Heart right ventricle (tissue), 16 donors: ENCODE measurements around the gene NSG1. TPM values are rescaled to one million over a fixed set of nuclear protein-coding genes. Genes with fewer than 3 reads are reported as not detected.

Experiments
- ATAC-seq, 8 donors: fragments of 200-7000 bp; cut with Tn5 transposase; one replicate each; pipeline ENCODE4 v1.9.1; 2020; ENCODE audit warnings: mild to moderate bottlenecking in 8 of 8, moderate library complexity in 8 of 8, moderate number of reproducible peaks in 1 of 8
- DNase-seq, 2 donors: peaks; one replicate each; pipeline ENCODE4 v3.0.0-alpha.2; 2020
- H3K27ac ChIP-seq, 10 donors: fragments of 200-600 bp; sonication (generic) in 2 of 10; one replicate each; pipeline versions ENCODE4 v1.5.0 to v1.8.0; 2020 to 2022; ENCODE audit warnings: mild to moderate bottlenecking in 3 of 10
- H3K27me3 ChIP-seq, 7 donors: fragments of 200-600 bp; one replicate each; pipeline ENCODE4 v1.8.0; 2021 to 2022; ENCODE audit warnings: mild to moderate bottlenecking in 2 of 7
- H3K36me3 ChIP-seq, 9 donors: fragments of 200-600 bp; sonication (generic) in 1 of 9; one replicate each; pipeline versions ENCODE4 v1.5.0 to v1.8.0; 2020 to 2022; ENCODE audit warnings: mild to moderate bottlenecking in 2 of 9
- H3K4me1 ChIP-seq, 9 donors: fragments of 200-600 bp; sonication (generic) in 1 of 9; one replicate each; pipeline versions ENCODE4 v1.5.0 to v1.8.0; 2020 to 2022; ENCODE audit warnings: mild to moderate bottlenecking in 4 of 9
- H3K4me3 ChIP-seq, 10 donors: fragments of 200-600 bp; sonication (generic) in 2 of 10; one replicate each; pipeline versions ENCODE4 v1.5.0 to v1.8.0; 2020 to 2022; ENCODE audit warnings: mild to moderate bottlenecking in 7 of 10, moderate library complexity in 2 of 10
- H3K9me3 ChIP-seq, 11 donors: fragments of 200-600 bp in 10 of 11; sonication (generic) in 2 of 11; one replicate each; pipeline versions ENCODE4 v1.5.0 to v1.8.0; 2013 to 2022; ENCODE audit warnings: mild to moderate bottlenecking in 2 of 11, control low read depth in 1 of 11, moderate library complexity in 1 of 11
- WGBS, 2 donors: extraction: QIAGEN DNeasy Blood & Tissue Kit; methylation state at CpG; one replicate each; pipeline ENCODE4 v1.1.7; 2013; ENCODE audit warnings: inconsistent platforms in 1 of 2; 5-methylcytosine and 5-hydroxymethylcytosine counted together
- intact Hi-C, 10 donors: fragments of 100-400 bp; cut with DNase I; formaldehyde crosslinking; loops; one replicate each; pipeline versions ENCODE4 v1.11.1 to v1.14.2; 2022
- long read RNA-seq, 3 donors: library from polyadenylated mRNA; unstranded; transcript quantifications; one replicate each; pipeline ENCODE4 v2.0.0, GENCODE V29; 2020 to 2021
- polyA plus RNA-seq, 2 donors: library from polyadenylated mRNA; stranded (reverse); fragments of 200-250 nt; gene quantifications; one replicate each; pipeline ENCODE4 v1.2.3, GENCODE V29; 2013
- total RNA-seq, 10 donors: library from RNA; stranded (reverse); fragmentation: NEBNext Ultra II Directional in 3 of 10; extraction: Animal tissue kit (Norgen Biotek cat#: 25700) in 3 of 10; gene quantifications; one replicate each; pipeline versions ENCODE4 v1.2.1 to v1.2.4, GENCODE V29; 2021 to 2023
- TF ChIP-seq, protein P1 (sequence below), 9 donors: fragments of 200-600 bp; sonication (generic) in 2 of 9; IDR thresholded peaks; one replicate each; pipeline versions ENCODE4 v1.5.0 to v1.8.0; 2021 to 2022; ENCODE audit warnings: antibody characterized with exemption in 9 of 9, mild to moderate bottlenecking in 5 of 9, moderate library complexity in 1 of 9
- donor health status: Arrhythmogenic right ventricular cardiomyopathy.
- donor health status: ischemic (EF 13 %, LVEDD 7.1; RV severe dilation, severe dysfunction).
- donor health status: healthy with polysubstance abuse.
- donor health status: DM: no; HTN: yes; CAD: no.
- donor health status: DM: no; HTN: no; CAD: no.
- donor health status: ischemic (EF 25% LVEDD 6.9; RV normal size, moderate dysfunction).
- donor health status: ischemic (EF 25% LVEDD 5.7; RV mildly dilated, moderate dysfunction).
- donor health status: healthy.
- donor health status: DM: yes; HTN: yes; CAD: no.
- donor health status: Ischemic cardiomyopathy.
- donor health status: ischemic (EF 35%, LVEDD 5.7; RV mildly dilated, moderate dysfunction).
- donor health status: nonischemic (EF 11% LVEDD 7.7; RV severe dilation, severe dysfunction).
- donor health status: DM: yes; HTN: yes; CAD: no.
- donor health status: PGD.
- donor health status: ischemic (EF 29% LVEDD 5.4; RV normal size, mild dysfunction).
- donor health status: nonischemic (EF 23%, LVEDD 6.1; RV moderate dilation, normal function).

NSG1 gene, protein sequence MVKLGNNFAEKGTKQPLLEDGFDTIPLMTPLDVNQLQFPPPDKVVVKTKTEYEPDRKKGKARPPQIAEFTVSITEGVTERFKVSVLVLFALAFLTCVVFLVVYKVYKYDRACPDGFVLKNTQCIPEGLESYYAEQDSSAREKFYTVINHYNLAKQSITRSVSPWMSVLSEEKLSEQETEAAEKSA
- 10 to 100 TPM in 1 of 10 donors, 1 to 10 TPM in 9; 1.4 to 10.5 (median 4.1) TPM for total RNA-seq
- polyA plus RNA-seq = 1 to 10 TPM; 1.5 to 1.6 TPM
- long read RNA-seq, donor 1, partial matches to known transcripts = 2 of 3 reads
- long read RNA-seq, donor 1, other reads (novel, unspliced or antisense) = 0 of 3 reads
- long read RNA-seq, donor 2, partial matches to known transcripts = 13 of 18 reads
- long read RNA-seq, donor 2, other reads (novel, unspliced or antisense) = 5 of 18 reads
- long read RNA-seq, donor 3, partial matches to known transcripts = 1 of 1 reads
- long read RNA-seq, donor 3, other reads (novel, unspliced or antisense) = 0 of 1 reads

GRCh38 chr4:4386736-4387392, at the start of gene NSG1:
TSS of gene NSG1 (plus strand) at chr4:4387102. CDS start at chr4:4387630, 528 bp downstream.
- H3K4me1 ChIP-seq = peaks cover 0 to 44% (median 28%) of the 10 kb centered on the region in 9 donors
- H3K36me3 ChIP-seq = no peaks in the 10 kb centered on the region
- 0% methylated on average over 62 to 85 of the region's 87 CpGs for WGBS, 2 donors
- peak in 7 of 8 donors; percentile 20 to 69 (median 36) for ATAC-seq
- H3K27me3 ChIP-seq = peaks cover 4 to 73% (median 59%) of the 10 kb centered on the region in 7 donors
- intact Hi-C loops = no loop called here
- DNase-seq = peak in 1 of 2 donors; percentile 36
- H3K9me3 ChIP-seq = no peaks in the 10 kb centered on the region
- H3K27ac ChIP-seq = no peak within 1 kb of the TSS
- H3K4me3 ChIP-seq = peak within 1 kb of the TSS; percentile 44 to 65 (median 56)
- TF ChIP-seq, protein P1, sequence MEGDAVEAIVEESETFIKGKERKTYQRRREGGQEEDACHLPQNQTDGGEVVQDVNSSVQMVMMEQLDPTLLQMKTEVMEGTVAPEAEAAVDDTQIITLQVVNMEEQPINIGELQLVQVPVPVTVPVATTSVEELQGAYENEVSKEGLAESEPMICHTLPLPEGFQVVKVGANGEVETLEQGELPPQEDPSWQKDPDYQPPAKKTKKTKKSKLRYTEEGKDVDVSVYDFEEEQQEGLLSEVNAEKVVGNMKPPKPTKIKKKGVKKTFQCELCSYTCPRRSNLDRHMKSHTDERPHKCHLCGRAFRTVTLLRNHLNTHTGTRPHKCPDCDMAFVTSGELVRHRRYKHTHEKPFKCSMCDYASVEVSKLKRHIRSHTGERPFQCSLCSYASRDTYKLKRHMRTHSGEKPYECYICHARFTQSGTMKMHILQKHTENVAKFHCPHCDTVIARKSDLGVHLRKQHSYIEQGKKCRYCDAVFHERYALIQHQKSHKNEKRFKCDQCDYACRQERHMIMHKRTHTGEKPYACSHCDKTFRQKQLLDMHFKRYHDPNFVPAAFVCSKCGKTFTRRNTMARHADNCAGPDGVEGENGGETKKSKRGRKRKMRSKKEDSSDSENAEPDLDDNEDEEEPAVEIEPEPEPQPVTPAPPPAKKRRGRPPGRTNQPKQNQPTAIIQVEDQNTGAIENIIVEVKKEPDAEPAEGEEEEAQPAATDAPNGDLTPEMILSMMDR (IDR thresholded peaks at IDR 0.05) = no peak

- H3K4me3 ChIP-seq = no peak overlapping the region
- WGBS, 2 donors = 75 to 77% methylated on average over 11 of the region's 11 CpGs
- intact Hi-C loops = loop anchor here in 3 of 10 donors (2.0 to 5.0 kb wide), 2 partner anchors 84 to 86 kb away; no protein-coding TSS in a partner anchor
- TF ChIP-seq, protein P1 (IDR thresholded peaks at IDR 0.05) = no peak
- H3K27ac ChIP-seq = no peak overlapping the region
- DNase-seq = no peak
- ATAC-seq = no peak
- H3K27me3 ChIP-seq = peaks cover 0 to 10% (median 0%) of the 10 kb centered on the region in 7 donors
- H3K4me1 ChIP-seq = peaks cover 0 to 19% (median 4%) of the 10 kb centered on the region in 9 donors
- H3K9me3 ChIP-seq = no peaks in the 10 kb centered on the region
- no peaks in the 10 kb centered on the region for H3K36me3 ChIP-seq
Measured at GRCh38 chr4:4338210-4339001, 48.5 kb upstream of the NSG1 start.

DNA sequence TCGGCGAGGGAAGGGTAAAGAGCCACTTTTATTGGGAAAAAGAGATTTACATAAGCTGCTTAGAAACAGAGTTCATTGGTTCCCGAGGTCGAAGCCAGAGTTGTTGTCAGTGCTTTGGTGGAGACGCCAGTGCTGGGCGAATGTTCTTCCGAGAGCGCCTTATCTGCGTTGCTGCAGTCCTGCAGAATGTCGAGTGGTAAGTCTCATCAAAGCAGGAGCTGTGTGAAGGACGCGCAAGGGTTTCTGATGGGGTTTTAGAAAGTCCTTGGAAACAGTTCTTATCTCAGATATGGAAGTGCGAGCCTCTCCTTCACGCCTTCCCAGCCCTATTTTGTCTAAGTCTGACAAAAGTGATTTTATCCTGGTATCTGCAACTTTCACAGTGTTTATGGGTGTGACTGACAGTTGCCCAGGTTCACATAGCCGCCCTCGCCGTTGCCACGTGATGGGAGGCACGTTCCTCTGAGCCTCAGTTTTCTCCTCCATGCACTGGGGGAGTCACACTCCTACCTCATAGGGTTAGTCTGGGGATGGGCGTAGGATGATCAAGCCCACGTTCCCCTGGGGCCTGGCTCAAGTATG, 47.3 kb upstream of the NSG1 start:
- 12 to 16% methylated on average over 21 of the region's 21 CpGs for WGBS, 2 donors
- H3K36me3 ChIP-seq = no peaks in the 10 kb centered on the region
- DNase-seq (no peak), ATAC-seq (peak; percentile 51 to 77 (median 55))
- peaks cover 0 to 15% (median 0%) of the 10 kb centered on the region in 7 donors for H3K27me3 ChIP-seq
- peak overlapping the region in 1 of 10 donors; percentile 7 for H3K4me3 ChIP-seq
- TF ChIP-seq, protein P1 (IDR thresholded peaks at IDR 0.05) = no peak
- no peaks in the 10 kb centered on the region for H3K9me3 ChIP-seq
- H3K27ac ChIP-seq = no peak overlapping the region
- peaks cover 0 to 15% (median 3%) of the 10 kb centered on the region in 9 donors for H3K4me1 ChIP-seq
- intact Hi-C loops = loop anchor here in 3 of 10 donors (2.0 to 5.0 kb wide), 2 partner anchors 85 to 87 kb away; no protein-coding TSS in a partner anchor
